ENCODE data around the gene EFCAB5.
"Not testable (repeated sequence)": the region's sequence is repeated elsewhere in the genome, so short reads cannot be mapped to it uniquely, and the experiment has no call there.

Gene EFCAB5

GRCh38 chr17:29941334-29941733, at the start of gene EFCAB5:
TSS of gene EFCAB5 (plus strand) at chr17:29941634. CDS start at chr17:29941797, 163 bp downstream.
- DNase-seq: no peak

GRCh38 chr17:29892201-29892600, 49.2 kb upstream of the EFCAB5 start:
- no peak for DNase-seq

- DNase-seq: not testable (repeated sequence)
Measured at GRCh38 chr17:29897136-29897535, 44.3 kb upstream of the EFCAB5 start.

GRCh38 chr17:29903471-29903870, 38.0 kb upstream of the EFCAB5 start:
- no peak for DNase-seq

- no peak for DNase-seq
Measured at GRCh38 chr17:29905086-29905878, 36.2 kb upstream of the EFCAB5 start.

GRCh38 chr17:29905879-29906167, 35.6 kb upstream of the EFCAB5 start:
- DNase-seq: no peak

GRCh38 chr17:29906969-29907368, 34.5 kb upstream of the EFCAB5 start:
- DNase-seq: no peak

GRCh38 chr17:29909236-29910003, 32.0 kb upstream of the EFCAB5 start:
- DNase-seq: no peak

GRCh38 chr17:29911641-29912177, 29.7 kb upstream of the EFCAB5 start:
- DNase-seq: no peak

- no peak for DNase-seq
Measured at GRCh38 chr17:29914819-29915537, 26.5 kb upstream of the EFCAB5 start.

- no peak for DNase-seq
Measured at GRCh38 chr17:29918016-29918415, 23.4 kb upstream of the EFCAB5 start.

GRCh38 chr17:29918922-29919856, 22.2 kb upstream of the EFCAB5 start:
- DNase-seq: no peak

GRCh38 chr17:29924786-29925185, 16.6 kb upstream of the EFCAB5 start:
- no peak for DNase-seq

- DNase-seq: no peak
Measured at GRCh38 chr17:29927546-29927945, 13.9 kb upstream of the EFCAB5 start.

GRCh38 chr17:29929006-29929532, 12.4 kb upstream of the EFCAB5 start:
- DNase-seq: no peak

- peak; percentile 70 for DNase-seq
Measured at GRCh38 chr17:29929533-29930408, 11.7 kb upstream of the EFCAB5 start, which contains the start of gene SSH2. TSS of gene SSH2 (minus strand) at chr17:29930228. CDS start at chr17:29930000, 228 bp downstream.

GRCh38 chr17:29930409-29931010, 10.9 kb upstream of the EFCAB5 start:
- no peak for DNase-seq

GRCh38 chr17:29931231-29931932, 10.1 kb upstream of the EFCAB5 start:
- DNase-seq: peak; percentile 49

- DNase-seq: no peak
Measured at GRCh38 chr17:29933379-29933778, 8.1 kb upstream of the EFCAB5 start.

- not testable (repeated sequence) for DNase-seq
Measured at GRCh38 chr17:29935909-29936308, 5.5 kb upstream of the EFCAB5 start.

Measured in T1000 (cell line).